ENCODE results near the gene ARHGEF9. TPM values are rescaled to one million over a fixed set of nuclear protein-coding genes. Genes with fewer than 3 reads are reported as not detected.
A peak's percentile ranks its signal among the peaks of the same experiment; 100 is the strongest.

The ARHGEF9 gene
- total and polyA plus RNA-seq, 2 donors from 2014 or later: 20.0 to 26.4 TPM

GRCh38 chrX:63751481-63751880, 33.5 kb downstream of the ARHGEF9 start:
- Histone ChIP-seq H3K9ac (ENCODE audit: low read length in 3 of 3) (no peak overlapping the region), H3K9me3 (ENCODE audit: control insufficient read depth in 2 of 3, insufficient read depth in 1 of 3, low read length in 3 of 3) (no peaks in the 10 kb centered on the region), H3K4me1 (ENCODE audit: control insufficient read depth in 2 of 3, insufficient read depth in 2 of 3, low read depth in 1 of 3, low read length in 3 of 3) (peaks cover 0 to 4% (median 0%) of the 10 kb centered on the region in 3 donors), H3K4me3 (ENCODE audit: low read length in 3 of 3) (no peak overlapping the region), H3K36me3 (ENCODE audit: control insufficient read depth in 2 of 3, insufficient read depth in 3 of 3, low read length in 3 of 3) (no peaks in the 10 kb centered on the region), H3K27ac (ENCODE audit: low read depth in 2 of 2, low read length in 2 of 2) (no peak overlapping the region), H3K27me3 (ENCODE audit: control insufficient read depth, insufficient read depth, low read length) (no peaks in the 10 kb centered on the region)
- intact Hi-C loops (cut with DNase I): no loop called here
- DNase-seq: peak in 1 of 5 donors; percentile 9
- no peak for TF ChIP-seq CTCF (IDR thresholded peaks at IDR 0.05; ENCODE audit: borderline replicate concordance, extremely low read depth, insufficient read depth)
- FAIRE-seq: no peak

- Histone ChIP-seq H3K9me3 (ENCODE audit: control insufficient read depth in 2 of 3, insufficient read depth in 1 of 3, low read length in 3 of 3) (no peaks in the 10 kb centered on the region), H3K4me3 (ENCODE audit: low read length in 3 of 3) (no peak overlapping the region), H3K9ac (ENCODE audit: low read length in 3 of 3) (no peak overlapping the region), H3K4me1 (ENCODE audit: control insufficient read depth in 2 of 3, insufficient read depth in 2 of 3, low read depth in 1 of 3, low read length in 3 of 3) (peaks cover 0 to 4% (median 0%) of the 10 kb centered on the region in 3 donors), H3K27me3 (ENCODE audit: control insufficient read depth, insufficient read depth, low read length) (no peaks in the 10 kb centered on the region), H3K27ac (ENCODE audit: low read depth in 2 of 2, low read length in 2 of 2) (no peak overlapping the region), H3K36me3 (ENCODE audit: control insufficient read depth in 2 of 3, insufficient read depth in 3 of 3, low read length in 3 of 3) (no peaks in the 10 kb centered on the region)
- TF ChIP-seq CTCF (IDR thresholded peaks at IDR 0.05; ENCODE audit: borderline replicate concordance, extremely low read depth, insufficient read depth): no peak
- no peak for FAIRE-seq
- intact Hi-C loops (cut with DNase I): no loop called here
- peak in 1 of 5 donors; percentile 14 for DNase-seq
Observed at GRCh38 chrX:63750811-63751210, 34.2 kb downstream of the ARHGEF9 start.

- H3K27ac ChIP-seq (ENCODE audit: low read depth in 2 of 2, low read length in 2 of 2): no peak overlapping the region
- peak in 1 of 5 donors; percentile 5 for DNase-seq
- H3K4me1 ChIP-seq (ENCODE audit: control insufficient read depth in 2 of 3, insufficient read depth in 2 of 3, low read depth in 1 of 3, low read length in 3 of 3): peaks cover 0 to 2% (median 0%) of the 10 kb centered on the region in 3 donors
- peak; percentile 51 for FAIRE-seq
- TF ChIP-seq CTCF (IDR thresholded peaks at IDR 0.05; ENCODE audit: borderline replicate concordance, extremely low read depth, insufficient read depth): no peak
- no peak overlapping the region for H3K9ac ChIP-seq (ENCODE audit: low read length in 3 of 3)
- no peaks in the 10 kb centered on the region for H3K36me3 ChIP-seq (ENCODE audit: control insufficient read depth in 2 of 3, insufficient read depth in 3 of 3, low read length in 3 of 3)
- H3K9me3 ChIP-seq (ENCODE audit: control insufficient read depth in 2 of 3, insufficient read depth in 1 of 3, low read length in 3 of 3): no peaks in the 10 kb centered on the region
- intact Hi-C loops (cut with DNase I): no loop called here
- H3K4me3 ChIP-seq (ENCODE audit: low read length in 3 of 3): no peak overlapping the region
- no peaks in the 10 kb centered on the region for H3K27me3 ChIP-seq (ENCODE audit: control insufficient read depth, insufficient read depth, low read length)
Observed at GRCh38 chrX:63747331-63747730, 37.7 kb downstream of the ARHGEF9 start.

- no peaks in the 10 kb centered on the region for H3K9me3 ChIP-seq (ENCODE audit: control insufficient read depth in 2 of 3, insufficient read depth in 1 of 3, low read length in 3 of 3)
- H3K9ac ChIP-seq (ENCODE audit: low read length in 3 of 3): no peak overlapping the region
- H3K36me3 ChIP-seq (ENCODE audit: control insufficient read depth in 2 of 3, insufficient read depth in 3 of 3, low read length in 3 of 3): no peaks in the 10 kb centered on the region
- no peaks in the 10 kb centered on the region for H3K27me3 ChIP-seq (ENCODE audit: control insufficient read depth, insufficient read depth, low read length)
- FAIRE-seq: no peak
- H3K4me3 ChIP-seq (ENCODE audit: low read length in 3 of 3): no peak overlapping the region
- no peak overlapping the region for H3K27ac ChIP-seq (ENCODE audit: low read depth in 2 of 2, low read length in 2 of 2)
- peaks cover 0 to 2% (median 0%) of the 10 kb centered on the region in 3 donors for H3K4me1 ChIP-seq (ENCODE audit: control insufficient read depth in 2 of 3, insufficient read depth in 2 of 3, low read depth in 1 of 3, low read length in 3 of 3)
- DNase-seq: no peak
- intact Hi-C loops (cut with DNase I): no loop called here
- TF ChIP-seq CTCF (IDR thresholded peaks at IDR 0.05; ENCODE audit: borderline replicate concordance, extremely low read depth, insufficient read depth): no peak
Observed at GRCh38 chrX:63746715-63747114, 38.3 kb downstream of the ARHGEF9 start.

All from kidney (tissue), 14 donors.